ENCODE data around the gene DACT3.

DNA sequence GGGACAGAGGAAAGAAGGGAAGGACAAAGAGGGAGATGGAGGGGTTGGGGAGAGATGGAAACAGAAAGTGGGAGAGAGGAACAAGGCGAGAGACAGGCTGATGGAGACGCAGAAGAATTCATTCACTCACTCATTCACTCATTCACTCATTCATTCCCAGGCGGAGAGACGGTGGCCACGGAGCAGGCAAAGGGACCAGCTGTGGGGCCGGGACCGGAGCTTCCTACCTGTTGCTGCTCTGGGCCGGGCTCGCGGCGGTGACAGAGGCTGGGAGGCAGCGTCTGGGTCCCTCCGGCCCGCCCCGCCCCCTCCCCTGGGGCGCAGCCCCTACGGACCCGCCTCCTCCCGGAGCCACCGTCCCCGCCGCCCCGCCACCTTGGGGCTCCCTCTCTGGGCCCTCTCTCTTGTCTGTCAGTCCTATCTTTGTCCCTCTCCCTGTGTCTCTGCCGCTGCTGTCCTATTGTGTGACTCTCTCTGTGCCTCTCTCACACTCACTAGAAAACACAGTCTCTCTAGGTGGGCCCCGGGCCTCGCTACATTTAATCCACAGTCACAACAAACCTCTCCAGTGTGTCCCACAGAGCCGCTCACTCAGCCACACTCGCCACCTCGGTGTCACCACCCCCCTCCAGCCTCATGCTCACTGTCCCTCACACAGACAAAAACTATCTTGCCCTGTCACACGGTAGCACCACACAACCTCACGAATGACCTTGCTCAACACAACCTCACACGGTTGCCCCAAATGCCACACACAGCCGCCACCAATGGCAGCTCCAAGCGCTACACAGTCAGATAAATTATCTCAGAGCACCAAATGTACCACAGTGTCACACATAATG lies 24.8 kb downstream of the DACT3 start, which contains the start of gene GNG8:
- TF ChIP-seq POLR2AphosphoS5 (IDR thresholded peaks at IDR 0.05; ENCODE audit: low read depth, low read length): no peak
- TF ChIP-seq, protein P1, sequence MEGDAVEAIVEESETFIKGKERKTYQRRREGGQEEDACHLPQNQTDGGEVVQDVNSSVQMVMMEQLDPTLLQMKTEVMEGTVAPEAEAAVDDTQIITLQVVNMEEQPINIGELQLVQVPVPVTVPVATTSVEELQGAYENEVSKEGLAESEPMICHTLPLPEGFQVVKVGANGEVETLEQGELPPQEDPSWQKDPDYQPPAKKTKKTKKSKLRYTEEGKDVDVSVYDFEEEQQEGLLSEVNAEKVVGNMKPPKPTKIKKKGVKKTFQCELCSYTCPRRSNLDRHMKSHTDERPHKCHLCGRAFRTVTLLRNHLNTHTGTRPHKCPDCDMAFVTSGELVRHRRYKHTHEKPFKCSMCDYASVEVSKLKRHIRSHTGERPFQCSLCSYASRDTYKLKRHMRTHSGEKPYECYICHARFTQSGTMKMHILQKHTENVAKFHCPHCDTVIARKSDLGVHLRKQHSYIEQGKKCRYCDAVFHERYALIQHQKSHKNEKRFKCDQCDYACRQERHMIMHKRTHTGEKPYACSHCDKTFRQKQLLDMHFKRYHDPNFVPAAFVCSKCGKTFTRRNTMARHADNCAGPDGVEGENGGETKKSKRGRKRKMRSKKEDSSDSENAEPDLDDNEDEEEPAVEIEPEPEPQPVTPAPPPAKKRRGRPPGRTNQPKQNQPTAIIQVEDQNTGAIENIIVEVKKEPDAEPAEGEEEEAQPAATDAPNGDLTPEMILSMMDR (IDR thresholded peaks at IDR 0.05): no peak
- TF ChIP-seq, protein P2, sequence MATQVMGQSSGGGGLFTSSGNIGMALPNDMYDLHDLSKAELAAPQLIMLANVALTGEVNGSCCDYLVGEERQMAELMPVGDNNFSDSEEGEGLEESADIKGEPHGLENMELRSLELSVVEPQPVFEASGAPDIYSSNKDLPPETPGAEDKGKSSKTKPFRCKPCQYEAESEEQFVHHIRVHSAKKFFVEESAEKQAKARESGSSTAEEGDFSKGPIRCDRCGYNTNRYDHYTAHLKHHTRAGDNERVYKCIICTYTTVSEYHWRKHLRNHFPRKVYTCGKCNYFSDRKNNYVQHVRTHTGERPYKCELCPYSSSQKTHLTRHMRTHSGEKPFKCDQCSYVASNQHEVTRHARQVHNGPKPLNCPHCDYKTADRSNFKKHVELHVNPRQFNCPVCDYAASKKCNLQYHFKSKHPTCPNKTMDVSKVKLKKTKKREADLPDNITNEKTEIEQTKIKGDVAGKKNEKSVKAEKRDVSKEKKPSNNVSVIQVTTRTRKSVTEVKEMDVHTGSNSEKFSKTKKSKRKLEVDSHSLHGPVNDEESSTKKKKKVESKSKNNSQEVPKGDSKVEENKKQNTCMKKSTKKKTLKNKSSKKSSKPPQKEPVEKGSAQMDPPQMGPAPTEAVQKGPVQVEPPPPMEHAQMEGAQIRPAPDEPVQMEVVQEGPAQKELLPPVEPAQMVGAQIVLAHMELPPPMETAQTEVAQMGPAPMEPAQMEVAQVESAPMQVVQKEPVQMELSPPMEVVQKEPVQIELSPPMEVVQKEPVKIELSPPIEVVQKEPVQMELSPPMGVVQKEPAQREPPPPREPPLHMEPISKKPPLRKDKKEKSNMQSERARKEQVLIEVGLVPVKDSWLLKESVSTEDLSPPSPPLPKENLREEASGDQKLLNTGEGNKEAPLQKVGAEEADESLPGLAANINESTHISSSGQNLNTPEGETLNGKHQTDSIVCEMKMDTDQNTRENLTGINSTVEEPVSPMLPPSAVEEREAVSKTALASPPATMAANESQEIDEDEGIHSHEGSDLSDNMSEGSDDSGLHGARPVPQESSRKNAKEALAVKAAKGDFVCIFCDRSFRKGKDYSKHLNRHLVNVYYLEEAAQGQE (IDR thresholded peaks at IDR 0.05; ENCODE audit: insufficient read depth in 1 of 2, low read depth in 2 of 2, low read length in 1 of 2): no peak
